ENCODE results near the gene POLR3F. TPM values are rescaled to one million over a fixed set of nuclear protein-coding genes. Genes with fewer than 3 reads are reported as not detected.

The POLR3F gene
- total RNA-seq, result 10 to 100 TPM; 12.7 to 15.2 TPM

- H3K27me3 Mint-ChIP-seq, result no peaks in the 10 kb centered on the region
- ATAC-seq (peak; percentile 99), DNase-seq (ENCODE audit: low spot score) (peak; percentile 94)
- no peaks in the 10 kb centered on the region for H3K36me3 Mint-ChIP-seq
- peaks cover 8 to 12% of the 10 kb centered on the region in 2 donors for H3K4me1 Mint-ChIP-seq (ENCODE audit: low read depth in 2 of 2)
- H3K4me3 Mint-ChIP-seq, result peak within 1 kb of the TSS; percentile 94
- H3K27ac Mint-ChIP-seq, result peak within 1 kb of the TSS; percentile 91 to 97
- H3K9me3 Mint-ChIP-seq, result no peaks in the 10 kb centered on the region
Measured at GRCh38 chr20:18466894-18467730, at the start of gene POLR3F, which contains the start of gene DZANK1. POLR3F (plus strand) TSS chr20:18467390; CDS start chr20:18467507, 117 bp downstream. DZANK1 (minus strand) TSS chr20:18467030; CDS start chr20:18465358, 1,672 bp downstream.

GRCh38 chr20:18421608-18422007 is 45.6 kb upstream of the POLR3F start:
- Mint-ChIP-seq H3K4me1 (ENCODE audit: low read depth in 2 of 2) (no peaks in the 10 kb centered on the region), H3K4me3 (no peak overlapping the region), H3K27me3 (no peaks in the 10 kb centered on the region), H3K9me3 (no peaks in the 10 kb centered on the region), H3K27ac (no peak overlapping the region), H3K36me3 (no peaks in the 10 kb centered on the region)
- ATAC-seq (no peak), DNase-seq (ENCODE audit: low spot score) (no peak)

- H3K27me3 Mint-ChIP-seq, result no peaks in the 10 kb centered on the region
- no peaks in the 10 kb centered on the region for H3K4me1 Mint-ChIP-seq (ENCODE audit: low read depth in 2 of 2)
- no peak overlapping the region for H3K27ac Mint-ChIP-seq
- DNase-seq (ENCODE audit: low spot score) (no peak), ATAC-seq (no peak)
- no peaks in the 10 kb centered on the region for H3K9me3 Mint-ChIP-seq
- H3K4me3 Mint-ChIP-seq, result no peak overlapping the region
- no peaks in the 10 kb centered on the region for H3K36me3 Mint-ChIP-seq
Measured at GRCh38 chr20:18427214-18427613, 40.0 kb upstream of the POLR3F start.

GRCh38 chr20:18428490-18429173 is 38.6 kb upstream of the POLR3F start:
- no peak for DNase-seq (ENCODE audit: low spot score)
- Mint-ChIP-seq H3K4me1 (ENCODE audit: low read depth in 2 of 2) (no peaks in the 10 kb centered on the region), H3K4me3 (no peak overlapping the region), H3K27me3 (no peaks in the 10 kb centered on the region), H3K9me3 (no peaks in the 10 kb centered on the region), H3K27ac (no peak overlapping the region), H3K36me3 (no peaks in the 10 kb centered on the region)
- ATAC-seq, result no peak

GRCh38 chr20:18430172-18430826 is 36.9 kb upstream of the POLR3F start:
- peaks cover 3 to 7% of the 10 kb centered on the region in 2 donors for H3K4me1 Mint-ChIP-seq (ENCODE audit: low read depth in 2 of 2)
- H3K4me3 Mint-ChIP-seq, result no peak overlapping the region
- ATAC-seq (no peak), DNase-seq (ENCODE audit: low spot score) (no peak)
- H3K27ac Mint-ChIP-seq, result no peak overlapping the region
- no peaks in the 10 kb centered on the region for H3K27me3 Mint-ChIP-seq
- no peaks in the 10 kb centered on the region for H3K36me3 Mint-ChIP-seq
- no peaks in the 10 kb centered on the region for H3K9me3 Mint-ChIP-seq

GRCh38 chr20:18431206-18431605 is 36.0 kb upstream of the POLR3F start:
- H3K36me3 Mint-ChIP-seq, result no peaks in the 10 kb centered on the region
- no peaks in the 10 kb centered on the region for H3K27me3 Mint-ChIP-seq
- H3K4me1 Mint-ChIP-seq (ENCODE audit: low read depth in 2 of 2), result peaks cover 3 to 8% of the 10 kb centered on the region in 2 donors
- DNase-seq (ENCODE audit: low spot score), result no peak
- H3K9me3 Mint-ChIP-seq, result no peaks in the 10 kb centered on the region
- no peak overlapping the region for H3K4me3 Mint-ChIP-seq
- no peak overlapping the region for H3K27ac Mint-ChIP-seq
- no peak for ATAC-seq

GRCh38 chr20:18436847-18437246 is 30.3 kb upstream of the POLR3F start:
- Mint-ChIP-seq H3K36me3 (no peaks in the 10 kb centered on the region), H3K4me1 (ENCODE audit: low read depth in 2 of 2) (peaks cover 11 to 15% of the 10 kb centered on the region in 2 donors), H3K9me3 (no peaks in the 10 kb centered on the region), H3K27me3 (no peaks in the 10 kb centered on the region), H3K27ac (peak overlapping the region; percentile 4 to 14), H3K4me3 (peak overlapping the region; percentile 7)
- ATAC-seq (no peak), DNase-seq (ENCODE audit: low spot score) (no peak)

- Mint-ChIP-seq H3K27me3 (no peaks in the 10 kb centered on the region), H3K27ac (no peak overlapping the region), H3K4me3 (no peak overlapping the region), H3K36me3 (no peaks in the 10 kb centered on the region), H3K9me3 (no peaks in the 10 kb centered on the region), H3K4me1 (ENCODE audit: low read depth in 2 of 2) (peaks cover 6 to 7% of the 10 kb centered on the region in 2 donors)
- ATAC-seq (no peak), DNase-seq (ENCODE audit: low spot score) (no peak)
Measured at GRCh38 chr20:18440403-18440802, 26.8 kb upstream of the POLR3F start.

GRCh38 chr20:18443886-18444285 is 23.3 kb upstream of the POLR3F start:
- DNase-seq (ENCODE audit: low spot score), result no peak
- H3K9me3 Mint-ChIP-seq, result no peaks in the 10 kb centered on the region
- peaks cover 4% of the 10 kb centered on the region for H3K36me3 Mint-ChIP-seq
- H3K4me3 Mint-ChIP-seq, result no peak overlapping the region
- no peaks in the 10 kb centered on the region for H3K27me3 Mint-ChIP-seq
- ATAC-seq, result no peak
- no peak overlapping the region for H3K27ac Mint-ChIP-seq
- no peaks in the 10 kb centered on the region for H3K4me1 Mint-ChIP-seq (ENCODE audit: low read depth in 2 of 2)

GRCh38 chr20:18456600-18456999 is 10.6 kb upstream of the POLR3F start:
- Mint-ChIP-seq H3K4me3 (no peak overlapping the region), H3K27ac (no peak overlapping the region), H3K9me3 (no peaks in the 10 kb centered on the region), H3K4me1 (ENCODE audit: low read depth in 2 of 2) (no peaks in the 10 kb centered on the region), H3K36me3 (no peaks in the 10 kb centered on the region), H3K27me3 (no peaks in the 10 kb centered on the region)
- DNase-seq (ENCODE audit: low spot score), result no peak
- ATAC-seq, result no peak

- Mint-ChIP-seq H3K9me3 (no peaks in the 10 kb centered on the region), H3K36me3 (no peaks in the 10 kb centered on the region), H3K27me3 (no peaks in the 10 kb centered on the region), H3K4me1 (ENCODE audit: low read depth in 2 of 2) (peaks cover 8 to 12% of the 10 kb centered on the region in 2 donors), H3K4me3 (peak overlapping the region; percentile 94), H3K27ac (peak overlapping the region in 1 of 2 donors; percentile 97)
- DNase-seq (ENCODE audit: low spot score), result no peak
- no peak for ATAC-seq
Measured at GRCh38 chr20:18465536-18466200, 1.5 kb upstream of the POLR3F start.

GRCh38 chr20:18466574-18466893 is 656 bp upstream of the POLR3F start:
- no peak for DNase-seq (ENCODE audit: low spot score)
- Mint-ChIP-seq H3K4me3 (peak overlapping the region; percentile 94), H3K27me3 (no peaks in the 10 kb centered on the region), H3K27ac (peak overlapping the region; percentile 91 to 97), H3K36me3 (no peaks in the 10 kb centered on the region), H3K4me1 (ENCODE audit: low read depth in 2 of 2) (peaks cover 8 to 12% of the 10 kb centered on the region in 2 donors), H3K9me3 (no peaks in the 10 kb centered on the region)
- peak; percentile 49 to 61 for ATAC-seq

- ATAC-seq, result no peak
- H3K9me3 Mint-ChIP-seq, result no peaks in the 10 kb centered on the region
- H3K36me3 Mint-ChIP-seq, result peaks cover 15% of the 10 kb centered on the region
- H3K27ac Mint-ChIP-seq, result no peak overlapping the region
- no peak for DNase-seq (ENCODE audit: low spot score)
- H3K4me1 Mint-ChIP-seq (ENCODE audit: low read depth in 2 of 2), result no peaks in the 10 kb centered on the region
- no peaks in the 10 kb centered on the region for H3K27me3 Mint-ChIP-seq
- H3K4me3 Mint-ChIP-seq, result no peak overlapping the region
Measured at GRCh38 chr20:18477218-18477617, 10.0 kb downstream of the POLR3F start.
